ENCODE results near the gene RNF34.
A peak's percentile ranks its signal among the peaks of the same experiment; 100 is the strongest.

The RNF34 gene, protein sequence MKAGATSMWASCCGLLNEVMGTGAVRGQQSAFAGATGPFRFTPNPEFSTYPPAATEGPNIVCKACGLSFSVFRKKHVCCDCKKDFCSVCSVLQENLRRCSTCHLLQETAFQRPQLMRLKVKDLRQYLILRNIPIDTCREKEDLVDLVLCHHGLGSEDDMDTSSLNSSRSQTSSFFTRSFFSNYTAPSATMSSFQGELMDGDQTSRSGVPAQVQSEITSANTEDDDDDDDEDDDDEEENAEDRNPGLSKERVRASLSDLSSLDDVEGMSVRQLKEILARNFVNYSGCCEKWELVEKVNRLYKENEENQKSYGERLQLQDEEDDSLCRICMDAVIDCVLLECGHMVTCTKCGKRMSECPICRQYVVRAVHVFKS

DNA sequence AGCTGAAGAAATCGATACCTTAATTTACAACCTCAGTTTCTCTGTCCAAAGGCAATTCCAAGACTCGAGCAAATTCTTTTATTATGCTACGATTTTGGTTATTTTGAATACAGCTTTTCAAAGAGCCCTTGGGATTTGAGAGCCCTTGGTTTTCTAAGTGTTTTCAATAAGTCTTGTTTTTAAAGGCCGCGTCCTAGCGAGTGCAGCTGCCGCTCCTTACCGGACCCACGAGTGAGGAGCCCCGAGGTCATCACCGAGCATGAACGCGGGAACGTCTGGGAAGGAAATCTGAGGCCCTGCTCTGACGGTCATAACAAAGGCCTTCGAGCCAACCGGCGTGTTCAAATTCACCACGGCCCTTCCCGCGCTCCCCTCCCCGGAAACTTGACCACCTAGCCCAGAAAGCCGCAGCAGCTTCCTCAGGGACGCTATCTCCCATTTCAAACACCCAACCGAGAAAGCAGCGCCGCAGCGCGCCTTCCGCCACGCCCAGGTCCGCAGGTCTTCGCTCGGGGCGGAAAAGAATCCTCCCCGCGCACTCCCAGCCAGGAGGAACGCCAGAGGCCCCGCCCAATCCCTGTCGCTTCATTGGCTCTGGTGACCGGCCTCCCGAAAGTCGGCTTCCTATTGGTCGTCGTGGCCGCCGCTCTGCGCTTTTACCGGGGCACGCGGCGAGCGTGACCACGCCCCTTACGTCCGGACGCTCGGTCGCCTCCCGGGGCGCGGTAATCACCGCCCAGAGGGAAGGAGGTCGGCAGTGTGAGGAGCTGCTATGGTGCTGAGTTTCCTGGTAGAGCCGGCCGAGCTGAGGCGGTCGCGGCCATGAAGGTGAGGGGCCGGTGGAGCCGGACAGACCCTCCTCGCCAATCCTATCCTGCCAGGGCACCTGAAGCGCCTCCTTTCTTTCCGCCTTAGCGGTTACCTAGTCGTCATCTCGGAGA is at the start of gene RNF34:
Gene RNF34, plus strand, starts transcription at position 728 of the 941 bp plus-strand sequence. Its CDS starts 95 bp downstream, at position 823.
- Histone ChIP-seq H3K27ac (peak within 1 kb of the TSS; percentile 81 to 92), H3K4me3 (peak within 1 kb of the TSS; percentile 97)
- TF ChIP-seq, protein P1, sequence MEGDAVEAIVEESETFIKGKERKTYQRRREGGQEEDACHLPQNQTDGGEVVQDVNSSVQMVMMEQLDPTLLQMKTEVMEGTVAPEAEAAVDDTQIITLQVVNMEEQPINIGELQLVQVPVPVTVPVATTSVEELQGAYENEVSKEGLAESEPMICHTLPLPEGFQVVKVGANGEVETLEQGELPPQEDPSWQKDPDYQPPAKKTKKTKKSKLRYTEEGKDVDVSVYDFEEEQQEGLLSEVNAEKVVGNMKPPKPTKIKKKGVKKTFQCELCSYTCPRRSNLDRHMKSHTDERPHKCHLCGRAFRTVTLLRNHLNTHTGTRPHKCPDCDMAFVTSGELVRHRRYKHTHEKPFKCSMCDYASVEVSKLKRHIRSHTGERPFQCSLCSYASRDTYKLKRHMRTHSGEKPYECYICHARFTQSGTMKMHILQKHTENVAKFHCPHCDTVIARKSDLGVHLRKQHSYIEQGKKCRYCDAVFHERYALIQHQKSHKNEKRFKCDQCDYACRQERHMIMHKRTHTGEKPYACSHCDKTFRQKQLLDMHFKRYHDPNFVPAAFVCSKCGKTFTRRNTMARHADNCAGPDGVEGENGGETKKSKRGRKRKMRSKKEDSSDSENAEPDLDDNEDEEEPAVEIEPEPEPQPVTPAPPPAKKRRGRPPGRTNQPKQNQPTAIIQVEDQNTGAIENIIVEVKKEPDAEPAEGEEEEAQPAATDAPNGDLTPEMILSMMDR (IDR thresholded peaks at IDR 0.05), result no peak

DNA sequence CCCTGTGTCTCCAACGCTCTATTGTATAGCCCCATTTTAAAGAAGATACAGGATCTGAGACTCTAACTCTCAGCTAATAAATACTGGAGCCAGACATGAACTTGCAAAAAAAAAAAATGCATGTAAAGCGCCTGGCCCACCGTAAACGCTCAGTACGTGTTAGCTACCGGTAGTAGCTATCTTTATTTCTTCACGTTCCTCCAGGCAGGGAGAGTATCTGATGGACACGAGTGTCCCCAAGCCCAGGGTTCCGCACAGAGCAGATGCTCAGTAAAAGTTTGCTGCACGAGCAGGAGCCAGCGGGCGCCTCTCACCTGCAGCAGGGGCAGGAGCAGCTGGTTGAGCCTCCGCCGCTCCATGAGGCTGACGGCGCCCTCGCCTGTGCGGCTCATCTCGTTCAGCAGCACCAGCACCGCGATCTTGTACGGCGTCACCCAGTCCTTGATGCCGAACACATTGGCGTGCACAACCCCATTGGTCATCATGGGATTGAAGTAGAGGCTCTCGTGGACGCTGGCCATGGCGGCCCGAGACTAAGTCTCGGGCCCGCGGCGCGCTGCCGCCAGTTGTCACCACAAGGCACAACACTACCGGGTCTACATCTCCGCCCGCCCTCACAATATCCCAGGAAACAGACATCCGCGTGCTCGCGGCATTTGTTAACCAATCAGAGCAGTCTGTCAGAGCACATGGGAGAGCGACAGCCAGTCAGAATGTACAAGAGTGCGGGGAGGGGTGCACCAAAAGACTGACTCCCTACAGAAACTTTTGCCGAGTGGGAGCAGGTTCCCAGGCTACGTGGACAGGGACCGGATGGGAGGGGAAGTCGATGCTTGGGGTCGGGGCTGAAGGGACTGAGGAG is 47.9 kb upstream of the RNF34 start, which contains the start of gene ANAPC5:
Gene ANAPC5, minus strand, starts transcription at position 592 of the 862 bp plus-strand sequence. Its CDS starts 71 bp downstream, at position 521.
- TF ChIP-seq, protein P1 (IDR thresholded peaks at IDR 0.05), result no peak
- peak; percentile 98 for DNase-seq (ENCODE audit: low spot score)
- peak within 1 kb of the TSS; percentile 99 for H3K4me3 ChIP-seq
- H3K27ac ChIP-seq, result peak within 1 kb of the TSS; percentile 35 to 92

More for the DNA sequence above, at the start of gene RNF34:
- DNase-seq (ENCODE audit: low spot score), result peak; percentile 98

DNA sequence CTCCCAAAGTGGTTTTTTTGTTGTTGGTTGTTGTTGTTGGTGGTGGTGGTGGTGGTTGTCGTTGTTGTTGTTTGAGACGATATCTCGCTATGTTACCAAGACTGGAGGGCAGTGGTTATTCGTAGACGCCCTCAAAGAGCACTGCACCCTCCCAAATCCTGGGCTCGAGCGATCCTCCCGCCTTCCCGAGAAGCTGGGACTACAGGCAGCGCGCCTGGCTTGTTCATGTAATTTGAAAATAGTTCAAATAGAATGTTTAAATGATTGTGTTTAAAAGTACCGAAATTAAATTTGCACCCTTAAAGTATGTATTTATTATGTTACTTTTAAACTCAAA is 47.3 kb upstream of the RNF34 start:
- no peak for DNase-seq (ENCODE audit: low spot score)
- peak overlapping the region; percentile 99 for H3K4me3 ChIP-seq
- peak overlapping the region; percentile 35 to 92 for H3K27ac ChIP-seq
- TF ChIP-seq, protein P1 (IDR thresholded peaks at IDR 0.05), result no peak

DNA sequence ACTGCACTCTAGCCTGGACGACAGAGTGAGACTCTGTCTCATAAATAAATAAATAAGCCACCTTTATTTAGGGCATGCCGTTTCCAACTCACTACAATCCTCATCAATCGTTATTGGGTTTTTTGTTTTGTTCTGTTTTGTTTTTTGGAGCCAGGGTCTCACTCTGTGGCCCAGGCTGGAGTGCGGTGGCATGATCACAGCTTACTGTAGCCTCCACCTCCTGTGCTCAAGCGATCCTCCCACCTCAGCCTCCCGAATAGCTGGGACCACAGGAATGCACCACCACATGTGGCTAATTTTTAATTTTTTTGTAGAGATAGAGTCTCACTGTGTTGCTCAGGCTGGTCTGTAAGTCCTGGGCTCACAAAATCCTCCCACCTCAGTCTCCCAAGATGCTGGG is 44.1 kb upstream of the RNF34 start:
- TF ChIP-seq, protein P1 (IDR thresholded peaks at IDR 0.05), result no peak
- H3K4me3 ChIP-seq, result no peak overlapping the region
- H3K27ac ChIP-seq, result no peak overlapping the region
- no peak for DNase-seq (ENCODE audit: low spot score)

DNA sequence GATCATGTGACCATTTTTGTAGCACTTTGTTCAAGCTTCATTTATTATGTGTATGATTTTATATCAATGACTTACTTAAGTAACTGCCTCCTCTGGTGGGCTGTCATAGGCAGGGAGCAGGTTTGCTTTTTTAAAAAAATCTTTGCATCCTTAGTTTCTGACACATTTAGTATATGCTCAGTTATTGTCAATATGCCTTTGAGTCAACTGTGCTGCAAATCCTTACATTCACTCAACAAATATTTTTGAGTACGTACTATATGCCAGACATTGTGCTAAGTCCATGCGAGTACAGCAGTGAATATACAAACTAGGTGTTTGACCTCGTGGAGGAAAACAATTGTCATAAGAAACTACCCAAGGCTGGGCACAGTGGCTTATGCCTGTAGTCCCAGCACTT is 43.3 kb upstream of the RNF34 start:
- DNase-seq (ENCODE audit: low spot score), result no peak
- H3K27ac ChIP-seq, result no peak overlapping the region
- TF ChIP-seq, protein P1 (IDR thresholded peaks at IDR 0.05), result no peak
- no peak overlapping the region for H3K4me3 ChIP-seq

DNA sequence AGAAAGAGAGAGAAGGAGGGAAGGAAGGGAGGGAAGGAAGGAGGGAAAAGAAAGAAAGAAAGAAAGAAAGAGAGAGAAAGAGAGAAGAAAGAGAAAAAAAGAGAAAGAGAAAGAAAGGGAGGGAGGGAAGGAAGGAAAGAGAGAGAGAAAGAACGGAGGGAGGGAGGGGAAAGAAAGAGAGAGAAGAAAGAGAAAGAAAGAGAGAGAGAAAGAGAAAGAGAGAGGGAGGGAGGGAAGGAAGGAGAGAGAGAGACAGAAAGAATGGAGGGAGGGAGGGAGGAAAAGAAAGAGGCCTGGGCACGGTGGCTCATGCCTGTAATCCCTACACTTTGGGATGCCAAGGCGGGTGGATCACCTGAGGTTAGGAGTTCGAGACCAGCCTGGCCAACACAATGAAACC is 42.6 kb upstream of the RNF34 start:
- H3K27ac ChIP-seq, result no peak overlapping the region
- H3K4me3 ChIP-seq, result no peak overlapping the region
- no peak for DNase-seq (ENCODE audit: low spot score)
- TF ChIP-seq, protein P1 (IDR thresholded peaks at IDR 0.05), result no peak

All from coronary artery (tissue), 2 donors.